GM21825 (cell line): Measurements from ENCODE around the gene IFT122.
"Not testable (repeated sequence)": the region's sequence is repeated elsewhere in the genome, so short reads cannot be mapped to it uniquely, and the experiment has no call there.

Experiments
- ATAC-seq: cut with Tn5 transposase; IDR thresholded peaks from one replicate; pipeline ENCODE4 v1.9.1; 2021; ENCODE audit warnings: mild to moderate bottlenecking, moderate library complexity; ENCODE audit not compliant: unreplicated experiment

IFT122 gene

GRCh38 chr3:129515108-129515820 lies 75.2 kb downstream of the IFT122 start:
- not testable (repeated sequence) for ATAC-seq

GRCh38 chr3:129515821-129516432 lies 75.9 kb downstream of the IFT122 start:
- not testable (repeated sequence) for ATAC-seq

- no peak for ATAC-seq
Observed at GRCh38 chr3:129517516-129517915, 77.5 kb downstream of the IFT122 start.

- ATAC-seq = no peak
Observed at GRCh38 chr3:129518038-129518561, 78.1 kb downstream of the IFT122 start.

GRCh38 chr3:129518581-129518980 lies 78.6 kb downstream of the IFT122 start:
- ATAC-seq = no peak

- ATAC-seq = no peak
Observed at GRCh38 chr3:129519449-129519848, 79.4 kb downstream of the IFT122 start.

- ATAC-seq = no peak
Observed at GRCh38 chr3:129519896-129520715, 80.1 kb downstream of the IFT122 start.

- ATAC-seq = no peak
Observed at GRCh38 chr3:129520960-129521359, 80.9 kb downstream of the IFT122 start.

- no peak for ATAC-seq
Observed at GRCh38 chr3:129521611-129522010, 81.6 kb downstream of the IFT122 start.

- ATAC-seq = no peak
Observed at GRCh38 chr3:129522953-129523352, 82.9 kb downstream of the IFT122 start.

- ATAC-seq = no peak
Observed at GRCh38 chr3:129524081-129524480, 84.1 kb downstream of the IFT122 start.

- no peak for ATAC-seq
Observed at GRCh38 chr3:129525341-129525968, 85.4 kb downstream of the IFT122 start.

- peak; percentile 91 for ATAC-seq
Observed at GRCh38 chr3:129526121-129526900, 86.3 kb downstream of the IFT122 start.

- no peak for ATAC-seq
Observed at GRCh38 chr3:129527262-129527661, 87.2 kb downstream of the IFT122 start.

- no peak for ATAC-seq
Observed at GRCh38 chr3:129528589-129529100, 88.6 kb downstream of the IFT122 start, which contains the start of gene RHO. RHO (plus strand) TSS chr3:129528639; CDS start chr3:129528734, 95 bp downstream.

- no peak for ATAC-seq
Observed at GRCh38 chr3:129529436-129530210, 89.6 kb downstream of the IFT122 start.

GRCh38 chr3:129530251-129530791 lies 90.3 kb downstream of the IFT122 start:
- ATAC-seq = no peak

GRCh38 chr3:129530821-129531220 lies 90.8 kb downstream of the IFT122 start:
- ATAC-seq = no peak

- ATAC-seq = no peak
Observed at GRCh38 chr3:129531699-129532098, 91.7 kb downstream of the IFT122 start.
